HG03442 (cell line): ENCODE data around the gene EHMT1.
"Not testable (repeated sequence)": the region's sequence is repeated elsewhere in the genome, so short reads cannot be mapped to it uniquely, and the experiment has no call there.

Experiments used
- ATAC-seq: cut with Tn5 transposase; IDR thresholded peaks from one replicate; pipeline ENCODE4 v1.9.1; 2021; ENCODE audit warnings: mild to moderate bottlenecking, moderate library complexity; ENCODE audit not compliant: unreplicated experiment

EHMT1 gene

DNA sequence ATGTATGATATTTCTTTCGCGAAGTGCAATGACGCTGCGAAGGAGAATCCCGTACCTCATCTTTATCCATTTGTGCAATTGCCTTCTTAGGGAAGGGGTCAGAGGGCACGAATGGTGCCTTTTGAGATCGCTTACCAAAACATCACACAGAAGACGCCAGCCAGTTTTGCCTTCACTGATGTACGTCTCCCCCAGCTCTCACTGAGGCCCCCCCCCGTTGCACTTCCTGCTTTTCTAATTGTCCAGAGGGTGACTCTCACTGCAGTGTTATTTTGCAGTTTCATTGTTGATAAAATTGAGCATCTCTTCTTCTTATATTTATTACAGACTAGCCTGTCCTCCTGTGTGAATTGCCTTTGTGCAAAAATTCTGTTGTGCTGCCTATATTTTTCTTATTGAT is 219.8 kb downstream of the EHMT1 start:
- ATAC-seq: no peak

DNA sequence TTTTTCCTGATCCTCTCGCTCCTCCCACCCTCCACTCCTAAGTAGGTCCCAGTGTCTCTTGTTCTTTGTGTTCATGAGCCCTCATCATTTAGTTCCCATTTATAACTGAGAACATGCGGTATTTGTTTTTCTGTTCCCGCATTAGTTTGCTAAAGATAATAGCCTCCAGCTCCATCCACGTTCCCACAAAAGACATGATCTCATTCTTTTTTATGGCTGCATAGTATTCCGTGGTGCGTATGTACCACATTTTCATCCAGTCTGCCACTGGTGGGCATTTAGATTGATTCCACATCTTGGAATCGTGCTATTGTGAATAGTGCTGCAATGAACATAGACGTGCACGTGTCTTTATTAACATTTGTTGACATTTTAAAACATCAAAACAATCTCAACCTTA is 224.6 kb downstream of the EHMT1 start:
- no peak for ATAC-seq

DNA sequence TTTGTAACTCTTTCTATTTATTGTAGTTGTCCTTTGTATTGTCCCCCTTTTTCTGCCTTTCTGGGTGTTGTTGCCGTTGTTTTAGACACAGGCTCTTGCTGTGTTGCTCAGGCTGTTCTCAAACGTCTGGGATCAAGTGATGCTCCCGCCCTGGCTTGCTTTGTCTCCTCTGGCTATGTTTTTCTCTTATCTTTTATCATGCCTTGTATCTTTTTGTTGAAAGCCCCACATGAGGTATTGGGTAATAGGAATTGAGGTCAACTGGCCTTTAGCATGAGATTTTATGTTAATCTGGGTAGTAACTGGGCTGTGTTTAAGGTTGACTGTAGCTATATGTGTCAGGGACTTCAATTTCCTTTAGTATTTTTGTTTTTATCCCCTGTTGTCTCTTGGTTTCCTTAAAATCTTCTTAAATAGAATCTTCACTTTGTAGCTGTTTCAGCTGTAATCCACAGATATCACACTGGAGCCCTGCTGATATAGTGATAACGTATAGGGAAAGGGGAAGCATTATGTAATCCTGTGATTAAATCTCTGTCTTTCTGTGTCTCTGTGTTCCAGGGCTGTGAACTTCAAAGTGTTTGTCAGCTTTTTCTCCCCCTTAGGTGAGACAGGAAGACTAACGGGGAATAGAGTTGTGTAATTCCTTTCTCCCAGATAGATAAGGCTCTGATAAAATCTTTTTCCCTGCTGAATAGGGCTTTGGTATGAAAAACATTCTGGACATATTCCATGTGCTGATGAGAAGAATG is 232.9 kb downstream of the EHMT1 start:
- ATAC-seq: no peak

- no peak for ATAC-seq
Observed at GRCh38 chr9:137853392-137853995, 234.7 kb downstream of the EHMT1 start.

DNA sequence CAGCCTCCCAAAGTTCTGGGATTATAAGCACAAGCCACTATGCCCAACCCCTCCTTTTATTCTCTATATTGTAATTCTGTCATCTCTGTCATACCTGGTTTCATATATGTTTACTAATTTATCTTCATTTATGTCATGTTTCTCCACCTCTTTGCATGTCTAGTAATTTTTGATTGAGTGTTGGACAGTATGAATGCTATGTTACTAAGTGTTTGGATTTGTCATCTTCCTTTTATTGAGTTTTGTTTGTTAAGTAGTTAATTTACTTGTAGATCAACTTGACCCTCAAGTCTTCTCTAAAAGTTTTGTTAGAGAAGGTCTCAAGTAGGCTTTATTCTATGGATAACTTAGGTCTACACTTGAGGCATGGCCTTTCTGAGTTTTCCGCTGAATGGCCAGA is 241.6 kb downstream of the EHMT1 start:
- no peak for ATAC-seq

- no peak for ATAC-seq
Observed at GRCh38 chr9:137865581-137866145, 246.9 kb downstream of the EHMT1 start.

- no peak for ATAC-seq
Observed at GRCh38 chr9:137866226-137867141, 247.7 kb downstream of the EHMT1 start.

DNA sequence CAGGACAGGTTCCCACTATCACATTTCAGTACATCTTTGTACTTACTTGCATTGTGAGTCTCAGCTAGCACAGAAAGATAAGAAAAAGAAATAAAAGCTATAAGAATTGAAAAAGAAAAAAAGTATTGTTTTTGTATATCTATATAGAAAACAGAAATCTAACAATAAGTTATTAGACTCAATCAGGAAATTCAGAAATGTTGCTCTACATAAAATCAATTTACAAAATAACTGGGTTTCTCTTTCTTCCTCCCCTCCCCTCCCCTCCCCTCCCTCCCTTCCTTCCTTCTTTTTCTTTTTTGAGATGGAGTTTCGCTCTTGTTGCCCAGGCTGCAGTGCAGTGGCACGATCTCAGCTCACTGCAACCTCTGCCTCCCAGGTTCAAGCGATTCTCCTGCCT is 251.6 kb downstream of the EHMT1 start:
- no peak for ATAC-seq

- ATAC-seq: no peak
Observed at GRCh38 chr9:137872296-137872695, 253.5 kb downstream of the EHMT1 start.

DNA sequence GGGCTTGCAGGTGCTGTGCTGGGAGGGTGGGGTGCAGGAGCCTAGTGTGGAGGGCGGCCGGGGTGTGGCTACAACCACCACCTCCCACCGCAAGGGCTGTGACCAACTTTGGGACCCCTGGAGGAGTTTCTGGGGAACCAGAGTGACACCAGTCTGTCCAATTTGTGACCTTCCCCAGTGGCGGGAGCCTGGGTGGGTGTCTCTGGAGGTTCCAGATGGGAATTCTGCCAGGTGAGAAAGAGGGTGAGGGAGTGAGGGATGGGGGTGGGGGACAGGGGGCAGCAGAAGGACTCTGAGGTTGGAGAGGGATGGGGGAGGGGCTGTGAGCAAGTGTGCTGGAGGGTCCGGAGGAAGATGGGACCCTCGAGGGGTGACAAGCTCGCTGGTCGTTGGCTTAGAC is 254.6 kb downstream of the EHMT1 start:
- no peak for ATAC-seq

- no peak for ATAC-seq
Observed at GRCh38 chr9:137873858-137874362, 255.1 kb downstream of the EHMT1 start.

DNA sequence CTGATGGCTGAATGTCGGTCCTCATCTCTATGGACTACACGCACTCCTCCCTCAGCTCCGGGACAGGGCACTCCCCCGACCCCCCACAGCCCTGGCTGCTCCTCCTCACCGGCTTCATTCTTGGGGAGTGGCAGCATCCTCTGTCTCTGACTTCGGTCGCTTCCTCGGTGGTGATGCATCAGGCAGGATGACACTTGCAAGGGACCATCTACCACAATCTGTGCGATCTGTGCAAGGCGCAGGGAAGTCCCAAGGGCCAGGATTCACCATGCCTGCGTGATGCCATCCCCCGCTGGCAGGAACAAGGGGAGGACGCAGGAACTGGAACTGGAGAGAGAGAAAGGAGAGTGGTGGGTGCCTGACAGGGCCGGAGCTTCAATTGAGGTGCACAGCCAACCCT is 256.5 kb downstream of the EHMT1 start:
- ATAC-seq: no peak

- ATAC-seq: no peak
Observed at GRCh38 chr9:137875846-137876245, 257.0 kb downstream of the EHMT1 start.

DNA sequence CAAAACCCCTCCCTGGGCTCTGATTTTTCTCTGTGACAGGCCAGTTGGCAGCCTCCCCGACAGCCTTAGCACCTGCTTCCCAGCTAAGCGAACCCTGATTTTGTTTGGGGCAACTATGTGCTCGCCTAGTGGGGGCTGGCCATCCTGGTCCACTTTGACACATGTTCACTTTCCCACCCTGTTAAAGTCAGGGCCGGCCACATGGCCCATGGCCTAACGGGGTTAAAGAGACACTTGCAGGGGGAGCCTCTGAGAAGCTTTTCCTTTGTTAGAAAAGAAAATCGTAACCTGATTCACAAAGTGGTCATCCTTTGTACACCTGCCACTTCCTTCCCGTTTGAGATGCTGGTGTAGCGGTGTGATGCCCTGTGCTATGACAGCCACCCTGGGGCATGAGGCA is 257.5 kb downstream of the EHMT1 start:
- no peak for ATAC-seq

DNA sequence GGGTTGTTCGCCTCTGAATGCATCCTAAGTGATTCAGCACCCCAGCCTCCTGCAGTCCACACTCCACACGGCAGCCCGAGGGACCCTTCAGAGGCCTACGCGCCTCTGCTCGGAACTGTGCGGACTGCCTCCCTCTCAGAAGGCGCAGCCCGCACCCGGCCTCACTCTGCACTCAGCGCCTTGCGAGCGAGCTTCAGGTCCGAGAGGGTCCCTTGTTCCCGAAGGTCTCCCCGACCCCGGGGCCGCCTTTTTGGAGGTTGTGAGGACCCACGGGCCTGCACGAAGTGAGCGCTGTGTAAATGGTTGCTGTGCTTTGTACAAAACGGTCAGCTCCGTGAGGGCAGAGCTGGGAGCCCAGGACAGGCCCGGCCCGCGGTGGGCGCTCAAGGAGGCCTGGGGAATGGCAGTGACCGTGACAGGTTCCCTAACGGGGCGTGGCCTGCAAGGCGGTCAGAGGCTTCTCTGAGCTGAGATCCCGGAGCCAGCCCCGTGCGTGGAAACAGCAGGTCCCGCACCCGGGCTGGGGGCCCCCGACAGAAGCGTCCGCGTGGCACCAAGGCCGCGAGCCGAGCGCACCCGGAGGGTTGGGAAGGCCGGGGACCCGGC is 258.1 kb downstream of the EHMT1 start:
- ATAC-seq: no peak

DNA sequence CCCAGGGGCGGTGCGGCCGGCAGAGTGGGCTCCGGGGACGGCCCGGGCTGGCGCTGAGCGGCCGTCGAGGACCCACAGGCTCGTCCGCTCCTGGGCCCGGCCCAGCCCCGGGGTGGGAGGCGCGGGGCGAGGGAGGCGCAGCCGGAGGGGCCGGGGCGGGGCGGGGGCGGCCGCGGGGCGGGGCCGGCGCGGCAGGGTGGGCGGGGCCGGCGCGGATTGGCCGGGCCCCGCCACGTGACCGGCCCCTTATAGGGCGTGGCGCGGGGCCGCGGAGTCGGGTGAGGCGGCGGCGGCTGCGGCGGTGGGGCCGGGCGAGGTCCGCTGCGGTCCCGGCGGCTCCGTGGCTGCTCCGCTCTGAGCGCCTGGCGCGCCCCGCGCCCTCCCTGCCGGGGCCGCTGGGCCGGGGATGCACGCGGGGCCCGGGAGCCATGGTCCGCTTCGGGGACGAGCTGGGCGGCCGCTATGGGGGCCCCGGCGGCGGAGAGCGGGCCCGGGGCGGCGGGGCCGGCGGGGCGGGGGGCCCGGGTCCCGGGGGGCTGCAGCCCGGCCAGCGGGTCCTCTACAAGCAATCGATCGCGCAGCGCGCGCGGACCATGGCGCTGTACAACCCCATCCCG is 258.8 kb downstream of the EHMT1 start, which contains the start of gene CACNA1B:
CACNA1B (plus strand) TSS at position 277 of the 617 bp plus-strand sequence; CDS start at position 429, 152 bp downstream.
- ATAC-seq: not testable (repeated sequence)

GRCh38 chr9:137878146-137878941 is 259.5 kb downstream of the EHMT1 start:
- ATAC-seq: no peak

DNA sequence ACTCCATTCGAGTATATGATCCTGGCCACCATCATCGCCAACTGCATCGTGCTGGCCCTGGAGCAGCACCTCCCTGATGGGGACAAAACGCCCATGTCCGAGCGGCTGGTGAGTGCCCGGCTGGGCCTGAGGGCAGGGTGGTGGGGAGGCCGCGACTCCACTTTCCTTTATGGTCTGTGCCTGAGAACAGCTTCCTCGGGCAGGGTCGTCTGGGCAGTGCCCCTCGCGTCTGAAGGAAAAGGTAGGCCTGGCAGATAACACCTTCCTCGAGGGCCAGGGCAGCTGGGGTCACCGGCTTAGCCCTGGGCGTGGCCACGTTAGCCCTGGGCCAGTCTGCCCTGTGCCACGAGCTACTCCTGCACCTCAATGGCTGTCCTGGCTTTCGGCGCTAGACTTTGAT is 260.2 kb downstream of the EHMT1 start:
- no peak for ATAC-seq

DNA sequence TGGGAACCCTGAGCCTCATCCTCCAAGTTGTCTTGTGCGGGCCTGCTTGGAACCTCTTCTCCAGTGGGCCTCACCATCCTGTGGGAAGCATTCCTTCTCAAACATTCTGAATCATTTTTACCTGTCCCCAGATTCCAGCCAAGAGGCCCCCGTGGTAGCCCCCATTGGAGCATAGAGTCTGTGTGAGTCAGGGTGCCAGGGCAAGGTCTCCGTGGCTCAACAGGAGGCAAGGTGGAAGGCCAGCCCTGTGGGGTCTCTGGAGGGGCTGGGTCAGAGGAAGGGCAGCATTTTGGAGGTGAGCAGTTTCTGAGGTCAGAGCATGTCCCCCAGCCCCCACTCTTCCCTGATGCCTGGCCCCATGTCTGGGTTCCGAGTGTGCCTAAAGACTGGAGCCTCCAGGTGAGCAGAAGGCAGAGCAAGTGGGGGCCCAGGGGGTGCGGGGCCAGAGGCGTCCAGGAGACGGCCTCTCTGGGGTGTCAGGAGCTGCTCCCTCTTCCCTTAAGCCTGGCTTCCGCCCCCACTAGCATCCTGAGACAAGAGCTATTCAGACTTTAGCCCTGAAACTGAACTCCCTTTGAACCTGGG is 260.9 kb downstream of the EHMT1 start:
- no peak for ATAC-seq
